Kidney (tissue), 14 donors: ENCODE data around the gene IPO11. TPM values are rescaled to one million over a fixed set of nuclear protein-coding genes. Genes with fewer than 3 reads are reported as not detected.

Experiments
- DNase-seq, 5 donors: peaks; one replicate each; pipeline ENCODE4 v3.0.0-alpha.2; 2013 to 2020
- FAIRE-seq: peaks from 2 replicates; lab custom pipeline; 2012; peaks lifted over from hg19 to GRCh38; lab: Jason Lieb, UNC
- H3K27ac ChIP-seq, 2 donors: one replicate each; pipeline ENCODE4 v1.7.0; 2013; ENCODE audit warnings: low read depth in 2 of 2, low read length in 2 of 2, inconsistent platforms in 1 of 2
- H3K27me3 ChIP-seq: one replicate; pipeline ENCODE4 v1.7.1; 2013; ENCODE audit warnings: low read length, inconsistent platforms; ENCODE audit not compliant: control insufficient read depth, insufficient read depth
- H3K36me3 ChIP-seq, 3 donors: one replicate each; pipeline versions ENCODE4 v1.7.0 to v1.7.1; 2013; ENCODE audit warnings: low read length in 3 of 3, control low read depth in 1 of 3, inconsistent platforms in 1 of 3; ENCODE audit not compliant: insufficient read depth in 3 of 3, control insufficient read depth in 2 of 3
- H3K4me1 ChIP-seq, 3 donors: one replicate each; pipeline versions ENCODE4 v1.7.0 to v1.7.1; 2013; ENCODE audit warnings: low read length in 3 of 3, inconsistent platforms in 1 of 3, low read depth in 1 of 3; ENCODE audit not compliant: control insufficient read depth in 2 of 3, insufficient read depth in 2 of 3
- H3K4me3 ChIP-seq, 3 donors: one replicate each; pipeline versions ENCODE4 v1.7.0 to v1.8.1; 2013; ENCODE audit warnings: low read length in 3 of 3, control low read depth in 1 of 3, inconsistent platforms in 1 of 3
- H3K9ac ChIP-seq, 3 donors: one replicate each; pipeline versions ENCODE4 v1.7.0 to v1.7.1; 2013; ENCODE audit warnings: low read length in 3 of 3, control low read depth in 1 of 3, inconsistent platforms in 1 of 3
- H3K9me3 ChIP-seq, 3 donors: one replicate each; pipeline versions ENCODE4 v1.7.0 to v1.7.1; 2013; ENCODE audit warnings: low read length in 3 of 3, control low read depth in 1 of 3, inconsistent platforms in 1 of 3; ENCODE audit not compliant: control insufficient read depth in 2 of 3, insufficient read depth in 1 of 3
- intact Hi-C: fragments of 100-400 bp; cut with DNase I; formaldehyde crosslinking; loops from one replicate; pipeline ENCODE4 v1.11.1; 2022
- polyA plus RNA-seq: library from polyadenylated mRNA; stranded (reverse); fragments of 350-450 nt; fragmentation: Illumina TruSeq; extraction: RNeasy Lipid Tissue Mini Kit (QIAGEN cat#74804); gene quantifications from one replicate; pipeline ENCODE4 v1.2.3, GENCODE V29; 2014; ENCODE audit warnings: low read depth, low replicate concordance; ENCODE audit not compliant: insufficient read depth
- total RNA-seq: library from RNA; stranded (reverse); fragmentation: NEBNext Ultra II Directional; extraction: Animal tissue kit (Norgen Biotek cat#: 25700); gene quantifications from one replicate; pipeline ENCODE4 v1.2.1, GENCODE V29; 2021
- TF ChIP-seq, protein P1 (sequence below): IDR thresholded peaks from 3 replicates; pipeline ENCODE4 v1.5.1; 2012; ENCODE audit warnings: mild to moderate bottlenecking, moderate library complexity, borderline replicate concordance; ENCODE audit not compliant: insufficient read depth; ENCODE audit errors: extremely low read depth
- donor health status: control.
- donor health status: control.
- donor health status: control.
- donor health status: control.
- donor health status: control.
- donor health status: DM: yes; HTN: yes; CAD: no.
- donor health status: Normal renal cell carcinoma (clear cell type).

Gene IPO11
- total and polyA plus RNA-seq, 2 donors from 2014 or later, result 18.5 to 36.1 TPM

GRCh38 chr5:62533597-62533996, 121.0 kb downstream of the IPO11 start:
- H3K4me3 ChIP-seq, result no peak overlapping the region
- H3K9ac ChIP-seq, result no peak overlapping the region
- intact Hi-C loops, result no loop called here
- DNase-seq (no peak), FAIRE-seq (no peak)
- H3K4me1 ChIP-seq, result no peaks in the 10 kb centered on the region
- TF ChIP-seq, protein P1, sequence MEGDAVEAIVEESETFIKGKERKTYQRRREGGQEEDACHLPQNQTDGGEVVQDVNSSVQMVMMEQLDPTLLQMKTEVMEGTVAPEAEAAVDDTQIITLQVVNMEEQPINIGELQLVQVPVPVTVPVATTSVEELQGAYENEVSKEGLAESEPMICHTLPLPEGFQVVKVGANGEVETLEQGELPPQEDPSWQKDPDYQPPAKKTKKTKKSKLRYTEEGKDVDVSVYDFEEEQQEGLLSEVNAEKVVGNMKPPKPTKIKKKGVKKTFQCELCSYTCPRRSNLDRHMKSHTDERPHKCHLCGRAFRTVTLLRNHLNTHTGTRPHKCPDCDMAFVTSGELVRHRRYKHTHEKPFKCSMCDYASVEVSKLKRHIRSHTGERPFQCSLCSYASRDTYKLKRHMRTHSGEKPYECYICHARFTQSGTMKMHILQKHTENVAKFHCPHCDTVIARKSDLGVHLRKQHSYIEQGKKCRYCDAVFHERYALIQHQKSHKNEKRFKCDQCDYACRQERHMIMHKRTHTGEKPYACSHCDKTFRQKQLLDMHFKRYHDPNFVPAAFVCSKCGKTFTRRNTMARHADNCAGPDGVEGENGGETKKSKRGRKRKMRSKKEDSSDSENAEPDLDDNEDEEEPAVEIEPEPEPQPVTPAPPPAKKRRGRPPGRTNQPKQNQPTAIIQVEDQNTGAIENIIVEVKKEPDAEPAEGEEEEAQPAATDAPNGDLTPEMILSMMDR, result no peak
- H3K27me3 ChIP-seq, result no peaks in the 10 kb centered on the region
- H3K9me3 ChIP-seq, result no peaks in the 10 kb centered on the region
- H3K27ac ChIP-seq, result no peak overlapping the region
- peaks cover 0 to 4% (median 2%) of the 10 kb centered on the region in 3 donors for H3K36me3 ChIP-seq

GRCh38 chr5:62534461-62535236, 122.1 kb downstream of the IPO11 start:
- H3K27ac ChIP-seq, result no peak overlapping the region
- TF ChIP-seq, protein P1, result no peak
- intact Hi-C loops, result no loop called here
- H3K4me3 ChIP-seq, result no peak overlapping the region
- H3K9me3 ChIP-seq, result no peaks in the 10 kb centered on the region
- H3K36me3 ChIP-seq, result peaks cover 0 to 4% (median 2%) of the 10 kb centered on the region in 3 donors
- H3K27me3 ChIP-seq, result no peaks in the 10 kb centered on the region
- FAIRE-seq (no peak), DNase-seq (no peak)
- no peaks in the 10 kb centered on the region for H3K4me1 ChIP-seq
- no peak overlapping the region for H3K9ac ChIP-seq

DNA sequence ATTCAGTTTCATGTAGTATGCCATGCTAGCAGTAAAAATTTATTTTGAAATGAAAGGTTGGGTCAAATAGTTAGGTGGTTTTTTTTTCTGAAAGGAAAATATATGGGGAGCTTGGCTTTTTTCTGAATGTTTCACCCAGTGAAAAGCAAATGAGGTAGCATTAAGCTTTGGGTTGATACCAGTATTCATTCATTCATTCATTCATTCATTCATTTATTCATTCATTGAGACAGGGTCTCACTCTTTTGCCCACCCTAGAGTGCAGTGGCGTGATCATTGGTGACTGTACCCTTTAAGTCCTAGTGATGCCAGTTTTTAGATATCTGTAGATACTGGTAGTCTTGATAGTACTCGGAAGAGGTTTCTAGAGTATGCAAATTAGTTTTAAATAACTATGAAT, 123.7 kb downstream of the IPO11 start:
- no peaks in the 10 kb centered on the region for H3K9me3 ChIP-seq
- no peak overlapping the region for H3K27ac ChIP-seq
- peaks cover 0 to 4% (median 0%) of the 10 kb centered on the region in 3 donors for H3K36me3 ChIP-seq
- H3K4me1 ChIP-seq, result no peaks in the 10 kb centered on the region
- H3K9ac ChIP-seq, result no peak overlapping the region
- DNase-seq (no peak), FAIRE-seq (no peak)
- intact Hi-C loops, result no loop called here
- no peaks in the 10 kb centered on the region for H3K27me3 ChIP-seq
- TF ChIP-seq, protein P1, result no peak
- H3K4me3 ChIP-seq, result no peak overlapping the region

- FAIRE-seq, result no peak
- Histone ChIP-seq H3K27ac (no peak overlapping the region), H3K9me3 (no peaks in the 10 kb centered on the region), H3K4me1 (no peaks in the 10 kb centered on the region), H3K36me3 (peaks cover 0 to 3% (median 0%) of the 10 kb centered on the region in 3 donors), H3K9ac (no peak overlapping the region), H3K4me3 (no peak overlapping the region), H3K27me3 (no peaks in the 10 kb centered on the region)
- intact Hi-C loops, result no loop called here
- no peak for DNase-seq
- TF ChIP-seq, protein P1, result no peak
Observed at GRCh38 chr5:62536783-62537182, 124.2 kb downstream of the IPO11 start.
